Endothelial cell of umbilical vein (primary cell): Measurements from ENCODE around the gene DPP3. TPM values are rescaled to one million over a fixed set of nuclear protein-coding genes. Genes with fewer than 3 reads are reported as not detected.

Experiments used
- BruUV-seq: library from RNA; stranded (reverse); fragments of 400-500 nt; replicated peaks from 2 replicates; lab custom pipeline; 2021; lab: Mats Ljungman, UMichigan
- CTCF ChIA-PET: fragments of 300-600, 350-600 bp; sonication (Branson Sonifier 250); formaldehyde crosslinking; loops from one replicate; lab custom pipeline; 2021; ENCODE audit warnings: antibody characterized with exemption, inconsistent platforms; lab: Charles Lee
- POLR2A ChIA-PET: fragments of 300-600, 350-600 bp; sonication (Branson Sonifier 250); formaldehyde crosslinking; loops from one replicate; lab custom pipeline; 2021; ENCODE audit warnings: antibody characterized with exemption, inconsistent platforms; lab: Charles Lee
- DNase-seq: peaks from one replicate; pipeline ENCODE4 v3.0.0-alpha.2; 2011; ENCODE audit warnings: low read depth, low spot score
- FAIRE-seq: peaks from 2 replicates; lab custom pipeline; 2011; peaks lifted over from hg19 to GRCh38; lab: Jason Lieb, UNC
- H2AFZ ChIP-seq: 2 replicates; pipeline ENCODE4 v1.6.0; 2012; ENCODE audit warnings: low read depth, low read length, control low read depth, inconsistent platforms
- H3K27ac ChIP-seq: 2 replicates; pipeline ENCODE4 v1.5.1; 2011; ENCODE audit warnings: low read depth, mild to moderate bottlenecking, control low read depth, low read length, moderate library complexity; ENCODE audit not compliant: insufficient read depth
- H3K27me3 ChIP-seq, 2 experiments: 2 replicates each; pipeline versions ENCODE4 v1.6.0 to v1.6.1; 2011; ENCODE audit warnings: low read length in 2 of 2, mixed read lengths in 1 of 2; ENCODE audit not compliant: control insufficient read depth in 2 of 2, insufficient read depth in 2 of 2
- H3K36me3 ChIP-seq, 2 experiments: 2 replicates in 1 of 2; 3 replicates in 1 of 2; pipeline ENCODE4 v1.5.1; 2011; ENCODE audit warnings: low read length in 2 of 2, mild to moderate bottlenecking in 1 of 2, moderate library complexity in 1 of 2; ENCODE audit not compliant: control insufficient read depth in 2 of 2, insufficient read depth in 2 of 2; ENCODE audit errors: extremely low read depth in 1 of 2
- H3K4me1 ChIP-seq: 3 replicates; pipeline ENCODE4 v1.5.1; 2011; ENCODE audit warnings: mild to moderate bottlenecking, low read length; ENCODE audit not compliant: control insufficient read depth, insufficient read depth; ENCODE audit errors: extremely low read depth
- H3K4me2 ChIP-seq: 2 replicates; pipeline ENCODE4 v1.6.1; 2011; ENCODE audit warnings: low read length, control low read depth, mixed read lengths; ENCODE audit not compliant: insufficient read depth
- H3K4me3 ChIP-seq, 3 experiments: fragments of 200-600 bp in 1 of 3; sonication (generic), shearing (Covaris generic) in 1 of 3; replicated peaks in 1 of 3; 2 replicates each; pipeline ENCODE4 v1.5.1; 2011 to 2016; ENCODE audit warnings: control low read depth in 3 of 3, low read length in 3 of 3, mild to moderate bottlenecking in 2 of 3, inconsistent platforms in 1 of 3, low read depth in 1 of 3, moderate library complexity in 1 of 3; ENCODE audit not compliant: insufficient read depth in 1 of 3
- H3K79me2 ChIP-seq: 2 replicates; pipeline ENCODE4 v1.6.0; 2012; ENCODE audit warnings: low read length, inconsistent platforms; ENCODE audit not compliant: control insufficient read depth, insufficient read depth
- H3K9ac ChIP-seq: replicated peaks from 2 replicates; pipeline ENCODE3; 2011; ENCODE audit warnings: low read length, control low read depth; ENCODE audit not compliant: insufficient read depth; ENCODE audit errors: extremely low read depth
- H3K9me1 ChIP-seq: replicated peaks from 3 replicates; pipeline ENCODE4 v1.6.0; 2011; ENCODE audit warnings: mild to moderate bottlenecking, low read length; ENCODE audit not compliant: control insufficient read depth, insufficient read depth; ENCODE audit errors: extremely low read depth
- H3K9me3 ChIP-seq: replicated peaks from 2 replicates; pipeline ENCODE4 v1.5.1; 2012; ENCODE audit warnings: low read length, inconsistent platforms; ENCODE audit not compliant: control insufficient read depth, insufficient read depth
- H4K20me1 ChIP-seq: replicated peaks from 2 replicates; pipeline ENCODE3; 2011; ENCODE audit warnings: mild to moderate bottlenecking, low read length; ENCODE audit not compliant: control insufficient read depth, insufficient read depth; ENCODE audit errors: extremely low read depth
- CTCF ChIP-seq, 2 donors: IDR thresholded peaks; 1 replicate in 1 of 2; 2 replicates in 1 of 2; pipeline ENCODE4 v1.5.1; 2011; ENCODE audit warnings: low read length in 2 of 2, mild to moderate bottlenecking in 2 of 2, moderate library complexity in 2 of 2, control low read depth in 1 of 2, inconsistent platforms in 1 of 2, low read depth in 1 of 2; ENCODE audit not compliant: insufficient read depth in 1 of 2; ENCODE audit errors: extremely low read depth in 1 of 2
- EZH2 ChIP-seq: IDR thresholded peaks from 2 replicates; pipeline ENCODE4 v1.6.1; 2012; ENCODE audit warnings: borderline replicate concordance, low read depth, mild to moderate bottlenecking, moderate library complexity, low read length, inconsistent platforms; ENCODE audit not compliant: severe bottlenecking
- FOS ChIP-seq: IDR thresholded peaks from 2 replicates; pipeline ENCODE4 v1.6.1; 2011; ENCODE audit warnings: mild to moderate bottlenecking, low read length, moderate library complexity, borderline replicate concordance; ENCODE audit not compliant: insufficient read depth
- GATA2 ChIP-seq: IDR thresholded peaks from 2 replicates; pipeline ENCODE4 v1.7.0; 2011; ENCODE audit warnings: low read depth, mild to moderate bottlenecking, moderate library complexity, mixed read lengths, low read length; ENCODE audit not compliant: insufficient read length, insufficient read depth
- JUN ChIP-seq: IDR thresholded peaks from 2 replicates; pipeline ENCODE4 v1.6.1; 2011; ENCODE audit warnings: borderline replicate concordance, low read depth; ENCODE audit not compliant: insufficient read length, insufficient read depth
- MAX ChIP-seq: IDR thresholded peaks from 2 replicates; pipeline ENCODE4 v1.6.1; 2011; ENCODE audit not compliant: insufficient read depth, insufficient read length
- MYC ChIP-seq: IDR thresholded peaks from one replicate; pipeline ENCODE4 v1.6.1; 2011; ENCODE audit warnings: mild to moderate bottlenecking, low read depth, low read length
- POLR2A ChIP-seq: IDR thresholded peaks from 2 replicates; pipeline ENCODE4 v1.6.1; 2012; ENCODE audit warnings: low read depth, mild to moderate bottlenecking, control low read depth, low read length
- POLR2AphosphoS5 ChIP-seq: IDR thresholded peaks from 2 replicates; pipeline ENCODE4 v1.6.1; 2012; ENCODE audit warnings: low read depth, mild to moderate bottlenecking, control low read depth, low read length, moderate library complexity; ENCODE audit not compliant: insufficient read depth
- dilution Hi-C: fragments of 300-500 bp; cut with MboI; formaldehyde crosslinking; loops from one replicate; pipeline ENCODE4 v1.15.0; 2019; ENCODE audit warnings: low sequenced_read_pairs; ENCODE audit not compliant: extremely low pct_ligation_motif_present
- intact Hi-C: fragments of 100-400 bp; cut with micrococcal nuclease; formaldehyde crosslinking; loops from one replicate; pipeline ENCODE4 v1.10.0; 2022
- polyA plus RNA-seq, 4 experiments: library from polyadenylated mRNA; depleted of rRNA in 3 of 4; stranded (reverse) in 3 of 4; unstranded in 1 of 4; fragments of >200 nt; gene quantifications; 2 replicates each; pipeline versions ENCODE4 v1.2.1 to v1.2.3, GENCODE V29; 2011 to 2012; ENCODE audit warnings: missing spikeins in 1 of 4
- total RNA-seq: library from RNA; stranded (reverse); gene quantifications from 2 replicates; pipeline ENCODE4 v1.2.3, GENCODE V29; 2021

Gene DPP3
- total and polyA plus RNA-seq, 2 donors (not counting 3 experiments of a cell fraction or from before 2014, with no cell fraction given), result 46.4 to 50.4 TPM

GRCh38 chr11:66531841-66532240 is 51.6 kb downstream of the DPP3 start:
- Histone ChIP-seq H3K79me2 (no peaks in the 10 kb centered on the region), H3K27ac (no peak overlapping the region), H3K9me3 (no peaks in the 10 kb centered on the region), H4K20me1 (no peaks in the 10 kb centered on the region), H3K9ac (no peak overlapping the region), H3K4me3 (no peak overlapping the region), H3K4me2 (no peak overlapping the region), H3K4me1 (no peaks in the 10 kb centered on the region), H3K27me3 (no peaks in the 10 kb centered on the region), H3K9me1 (no peaks in the 10 kb centered on the region), H2AFZ (no peak overlapping the region), H3K36me3 (peaks cover 0 to 4% of the 10 kb centered on the region in 2 experiments)
- dilution Hi-C loops, result no loop called here
- intact Hi-C loops, result no loop called here
- POLR2A ChIA-PET, result no interaction called here
- FAIRE-seq, result no peak
- CTCF ChIA-PET, result interaction anchor here (2.3 kb wide), 1 partner anchor 10 kb away, joined by 8 read pairs; no protein-coding TSS in a partner anchor
- BruUV-seq, result no TSS peak
- TF ChIP-seq GATA2, result no peak
- TF ChIP-seq EZH2, result no peak
- TF ChIP-seq POLR2A, result no peak
- no peak for TF ChIP-seq JUN
- TF ChIP-seq FOS, result no peak
- TF ChIP-seq CTCF (IDR thresholded peaks at IDR 0.05; ENCODE audit: extremely low read depth in 1 of 2, insufficient read depth in 1 of 2, low read depth in 1 of 2, low read length in 2 of 2), result no peak
- no peak for TF ChIP-seq MAX
- no peak for TF ChIP-seq MYC
- no peak for TF ChIP-seq POLR2AphosphoS5
- no peak for DNase-seq
